NCI-H128 (cell line): Measurements from ENCODE around the gene PBX3.

Experiments
- DNase-seq: peaks from one replicate; lab custom pipeline; 2025; ENCODE audit not compliant: unreplicated experiment; lab: John Stamatoyannopoulos, UW

Gene PBX3

GRCh38 chr9:125897481-125897880 lies 150.3 kb downstream of the PBX3 start:
- DNase-seq = no peak

GRCh38 chr9:125902214-125902613 lies 155.0 kb downstream of the PBX3 start:
- DNase-seq = no peak

- no peak for DNase-seq
These were observed 155.8 kb downstream of the PBX3 start for GRCh38 chr9:125902831-125903512.

GRCh38 chr9:125904155-125904851 lies 157.1 kb downstream of the PBX3 start:
- DNase-seq = peak; percentile 33

GRCh38 chr9:125906144-125906543 lies 159.0 kb downstream of the PBX3 start:
- no peak for DNase-seq

- DNase-seq = no peak
These were observed 159.7 kb downstream of the PBX3 start for GRCh38 chr9:125906893-125907292.

GRCh38 chr9:125908136-125908535 lies 161.0 kb downstream of the PBX3 start:
- DNase-seq = no peak

GRCh38 chr9:125908966-125909365 lies 161.8 kb downstream of the PBX3 start:
- no peak for DNase-seq

GRCh38 chr9:125909459-125909858 lies 162.3 kb downstream of the PBX3 start:
- no peak for DNase-seq

GRCh38 chr9:125910286-125910685 lies 163.1 kb downstream of the PBX3 start:
- DNase-seq = no peak

GRCh38 chr9:125911861-125912644 lies 164.9 kb downstream of the PBX3 start:
- DNase-seq = no peak

GRCh38 chr9:125912667-125913066 lies 165.5 kb downstream of the PBX3 start:
- DNase-seq = no peak

- DNase-seq = no peak
These were observed 166.4 kb downstream of the PBX3 start for GRCh38 chr9:125913551-125913950.

- no peak for DNase-seq
These were observed 167.2 kb downstream of the PBX3 start for GRCh38 chr9:125914411-125914810.

- DNase-seq = no peak
These were observed 168.4 kb downstream of the PBX3 start for GRCh38 chr9:125915606-125916005.

GRCh38 chr9:125919565-125919964 lies 172.4 kb downstream of the PBX3 start:
- no peak for DNase-seq

GRCh38 chr9:125920402-125920801 lies 173.2 kb downstream of the PBX3 start:
- DNase-seq = no peak

- DNase-seq = no peak
These were observed 175.7 kb downstream of the PBX3 start for GRCh38 chr9:125922854-125923253.

- no peak for DNase-seq
These were observed 177.2 kb downstream of the PBX3 start for GRCh38 chr9:125924351-125924750.

- DNase-seq = no peak
These were observed 179.8 kb downstream of the PBX3 start for GRCh38 chr9:125926936-125927335.

- no peak for DNase-seq
These were observed 182.7 kb downstream of the PBX3 start for GRCh38 chr9:125929846-125930245.

GRCh38 chr9:125931211-125931610 lies 184.0 kb downstream of the PBX3 start:
- no peak for DNase-seq
